22Rv1 (cell line): ENCODE results near the gene STK38L.

Experiments used
- H3K27ac ChIP-seq: fragments of 450-650 bp; 2 replicates; pipeline ENCODE4 v1.5.1; 2017
- CTCF ChIP-seq: fragments of 450-650 bp; IDR thresholded peaks from 2 replicates; pipeline ENCODE4 v1.5.1; 2017; ENCODE audit warnings: mild to moderate bottlenecking
- ZFX ChIP-seq: fragments of 450-650 bp; IDR thresholded peaks from 2 replicates; pipeline ENCODE4 v1.6.1; 2017; ENCODE audit warnings: antibody characterized with exemption, borderline replicate concordance

Gene STK38L

GRCh38 chr12:27299102-27299501 is 55.0 kb downstream of the STK38L start:
- no peak for TF ChIP-seq ZFX
- TF ChIP-seq CTCF = no peak
- H3K27ac ChIP-seq = no peak overlapping the region

GRCh38 chr12:27300226-27300625 is 56.1 kb downstream of the STK38L start:
- no peak for TF ChIP-seq CTCF
- TF ChIP-seq ZFX = no peak
- no peak overlapping the region for H3K27ac ChIP-seq

DNA sequence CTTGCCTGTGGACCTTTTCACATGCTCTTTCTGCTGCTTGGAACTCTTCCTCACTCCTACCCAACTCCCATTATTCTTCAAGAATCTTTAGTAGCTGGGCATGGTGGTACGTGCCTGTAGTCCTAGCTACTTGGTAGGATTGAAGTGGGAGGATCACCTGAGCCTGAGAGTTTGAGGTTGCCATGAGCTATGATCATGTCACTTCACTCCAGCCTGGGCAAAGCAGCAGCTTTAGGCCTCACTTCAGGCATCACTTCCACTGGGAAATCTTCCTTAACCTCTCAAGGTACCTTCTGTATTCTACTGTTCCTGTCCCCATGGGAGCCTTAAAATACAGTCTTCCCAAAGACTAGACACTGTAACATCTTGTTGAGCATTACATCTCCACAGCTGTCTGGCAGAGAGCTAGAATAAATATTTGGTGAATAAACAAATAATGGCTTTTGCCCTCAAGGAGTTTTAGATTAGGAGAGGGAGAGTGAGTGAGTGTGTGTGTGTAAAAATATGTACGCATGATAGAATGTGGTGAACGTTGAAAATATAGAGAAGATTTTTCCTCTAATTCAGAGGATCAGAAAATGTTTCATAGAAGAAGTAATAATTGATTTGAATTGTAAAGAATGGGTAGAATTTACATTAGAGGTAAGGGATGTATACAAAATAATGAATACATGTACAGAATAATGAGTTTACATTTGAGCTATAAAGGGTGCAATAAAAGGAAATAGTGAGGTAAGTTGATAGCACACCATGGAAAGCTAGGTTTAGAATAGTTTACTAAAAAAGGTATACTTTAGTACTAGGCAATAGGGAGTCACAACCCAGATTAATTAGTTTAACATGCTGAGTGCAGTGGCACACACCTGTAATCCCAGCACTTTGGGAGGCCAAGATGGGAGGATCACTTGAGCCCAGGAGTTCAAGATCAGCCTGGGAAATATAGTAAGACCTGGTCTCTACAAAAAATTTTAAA is 59.3 kb downstream of the STK38L start:
- TF ChIP-seq CTCF (no peak), ZFX (no peak)
- peak overlapping the region; percentile 51 for H3K27ac ChIP-seq

DNA sequence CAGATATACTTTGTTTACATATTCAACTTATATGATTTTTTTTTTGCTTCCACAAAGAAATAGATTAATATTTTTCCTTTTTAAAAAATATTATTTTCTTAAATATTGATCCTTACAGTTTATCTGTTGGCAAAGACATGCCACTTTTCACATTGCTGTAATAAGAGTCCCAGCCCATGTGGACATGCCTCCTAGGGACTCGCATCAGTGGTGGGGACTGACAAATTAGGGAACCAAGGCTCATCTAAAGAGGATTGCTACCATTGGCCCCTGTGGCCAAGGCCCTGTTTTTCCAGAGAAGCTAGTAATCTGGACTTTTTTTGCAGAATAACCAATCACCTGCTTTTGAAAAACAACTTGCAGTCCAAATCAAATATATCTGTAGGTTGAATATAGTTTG is 60.8 kb downstream of the STK38L start:
- TF ChIP-seq ZFX = no peak
- no peak for TF ChIP-seq CTCF
- no peak overlapping the region for H3K27ac ChIP-seq

GRCh38 chr12:27305673-27306456 is 61.8 kb downstream of the STK38L start:
- TF ChIP-seq ZFX (no peak), CTCF (peak; percentile 89)
- no peak overlapping the region for H3K27ac ChIP-seq

- no peak overlapping the region for H3K27ac ChIP-seq
- TF ChIP-seq ZFX (no peak), CTCF (no peak)
These were observed 65.4 kb downstream of the STK38L start for GRCh38 chr12:27309293-27309994.
